ENCODE data around the gene GARIN5B.
A peak's percentile ranks its signal among the peaks of the same experiment; 100 is the strongest.

- TF ChIP-seq, protein P1, sequence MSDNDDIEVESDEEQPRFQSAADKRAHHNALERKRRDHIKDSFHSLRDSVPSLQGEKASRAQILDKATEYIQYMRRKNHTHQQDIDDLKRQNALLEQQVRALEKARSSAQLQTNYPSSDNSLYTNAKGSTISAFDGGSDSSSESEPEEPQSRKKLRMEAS (IDR thresholded peaks at IDR 0.05; ENCODE audit: low read depth): no peak
- TF ChIP-seq, protein P2, sequence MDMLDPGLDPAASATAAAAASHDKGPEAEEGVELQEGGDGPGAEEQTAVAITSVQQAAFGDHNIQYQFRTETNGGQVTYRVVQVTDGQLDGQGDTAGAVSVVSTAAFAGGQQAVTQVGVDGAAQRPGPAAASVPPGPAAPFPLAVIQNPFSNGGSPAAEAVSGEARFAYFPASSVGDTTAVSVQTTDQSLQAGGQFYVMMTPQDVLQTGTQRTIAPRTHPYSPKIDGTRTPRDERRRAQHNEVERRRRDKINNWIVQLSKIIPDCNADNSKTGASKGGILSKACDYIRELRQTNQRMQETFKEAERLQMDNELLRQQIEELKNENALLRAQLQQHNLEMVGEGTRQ (IDR thresholded peaks at IDR 0.05; ENCODE audit: borderline replicate concordance, low read depth, low read length): no peak
- TF ChIP-seq YY1 (IDR thresholded peaks at IDR 0.05; ENCODE audit: low read depth) (no peak), CTCF (IDR thresholded peaks at IDR 0.05) (0 out of 2 replicates have a peak, but pooled peaks have one; percentile 10), GABPA (IDR thresholded peaks at IDR 0.05; ENCODE audit: low read depth) (no peak), EP300 (IDR thresholded peaks at IDR 0.05; ENCODE audit: borderline replicate concordance in 1 of 2, low read depth in 1 of 2, low read length in 1 of 2) (peak in 1 of 2 experiments; percentile 59; a peak in 1 of 4 replicates), REST (IDR thresholded peaks at IDR 0.05; ENCODE audit: low read depth, low read length) (no peak), POLR2AphosphoS5 (IDR thresholded peaks at IDR 0.05; ENCODE audit: low read depth, low read length) (no peak), FOXM1 (IDR thresholded peaks at IDR 0.05; ENCODE audit: low read depth) (no peak)
- TF ChIP-seq, protein P3, sequence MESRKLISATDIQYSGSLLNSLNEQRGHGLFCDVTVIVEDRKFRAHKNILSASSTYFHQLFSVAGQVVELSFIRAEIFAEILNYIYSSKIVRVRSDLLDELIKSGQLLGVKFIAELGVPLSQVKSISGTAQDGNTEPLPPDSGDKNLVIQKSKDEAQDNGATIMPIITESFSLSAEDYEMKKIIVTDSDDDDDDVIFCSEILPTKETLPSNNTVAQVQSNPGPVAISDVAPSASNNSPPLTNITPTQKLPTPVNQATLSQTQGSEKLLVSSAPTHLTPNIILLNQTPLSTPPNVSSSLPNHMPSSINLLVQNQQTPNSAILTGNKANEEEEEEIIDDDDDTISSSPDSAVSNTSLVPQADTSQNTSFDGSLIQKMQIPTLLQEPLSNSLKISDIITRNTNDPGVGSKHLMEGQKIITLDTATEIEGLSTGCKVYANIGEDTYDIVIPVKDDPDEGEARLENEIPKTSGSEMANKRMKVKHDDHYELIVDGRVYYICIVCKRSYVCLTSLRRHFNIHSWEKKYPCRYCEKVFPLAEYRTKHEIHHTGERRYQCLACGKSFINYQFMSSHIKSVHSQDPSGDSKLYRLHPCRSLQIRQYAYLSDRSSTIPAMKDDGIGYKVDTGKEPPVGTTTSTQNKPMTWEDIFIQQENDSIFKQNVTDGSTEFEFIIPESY (IDR thresholded peaks at IDR 0.05; ENCODE audit: borderline replicate concordance, low read depth): no peak
Observed at GRCh38 chr19:55344444-55344843, 18.6 kb downstream of the GARIN5B start.
